Skin epidermis (tissue), 12 donors: ENCODE results near the gene MAML2.

Experiments used
- H3K27ac ChIP-seq, 21 experiments: fragments of 200-600 bp; sonication (generic) in 11 of 21; one replicate each; pipeline ENCODE4 v1.5.0; 2020; ENCODE audit warnings: mild to moderate bottlenecking in 3 of 21, inconsistent platforms in 2 of 21, moderate library complexity in 2 of 21
- H3K4me3 ChIP-seq, 7 experiments: fragments of 200-600 bp; sonication (generic) in 2 of 7; one replicate each; pipeline ENCODE4 v1.5.0; 2020; ENCODE audit warnings: inconsistent platforms in 2 of 7, mild to moderate bottlenecking in 2 of 7, moderate library complexity in 1 of 7

The MAML2 gene

DNA sequence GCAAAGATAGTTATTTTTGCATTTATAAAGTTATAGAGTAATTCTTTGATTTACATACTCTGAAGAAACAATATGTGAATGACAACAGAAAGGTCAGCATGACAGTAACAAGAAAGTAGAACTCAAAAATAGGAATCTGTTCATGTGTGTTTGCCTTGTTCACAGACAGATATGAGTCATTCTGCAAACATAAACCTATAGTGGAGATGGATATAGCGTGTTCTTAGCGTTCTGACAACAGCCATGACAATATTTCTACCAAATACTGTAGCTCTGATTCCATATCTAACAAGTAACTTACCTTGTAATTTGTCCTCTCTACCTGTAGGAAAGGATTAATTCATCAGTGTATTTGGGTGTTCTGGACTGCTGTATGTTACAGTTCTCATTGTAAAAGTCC lies 210.6 kb downstream of the MAML2 start:
- no peak overlapping the region for H3K4me3 ChIP-seq
- H3K27ac ChIP-seq: no peak overlapping the region

DNA sequence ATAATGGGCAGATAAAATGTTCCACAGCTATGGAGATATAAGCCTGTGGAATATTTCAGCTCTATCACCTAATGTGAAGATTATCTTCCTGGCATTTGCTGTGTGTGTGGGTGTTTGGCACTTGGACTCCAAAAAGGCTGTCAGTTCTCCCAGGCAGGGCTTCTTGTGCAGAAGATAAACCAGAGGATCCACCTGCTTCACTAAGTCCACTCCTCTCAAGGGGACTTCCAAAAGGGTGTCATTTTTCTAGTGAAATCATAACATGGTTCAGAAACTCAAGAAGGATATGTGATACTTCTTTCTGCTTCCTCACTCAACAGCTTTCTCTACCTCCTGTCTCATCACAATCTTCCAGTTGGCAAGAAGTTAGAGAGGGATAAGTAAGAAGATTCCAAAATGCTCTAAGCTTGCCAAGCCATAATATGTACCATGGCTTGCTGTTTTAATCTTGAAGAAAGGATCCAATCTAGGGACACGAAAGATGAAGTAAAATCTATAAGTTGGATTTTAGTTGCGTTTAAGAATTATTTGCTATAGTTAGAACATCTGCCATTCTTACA lies 212.9 kb downstream of the MAML2 start:
- H3K4me3 ChIP-seq: no peak overlapping the region
- H3K27ac ChIP-seq: no peak overlapping the region

DNA sequence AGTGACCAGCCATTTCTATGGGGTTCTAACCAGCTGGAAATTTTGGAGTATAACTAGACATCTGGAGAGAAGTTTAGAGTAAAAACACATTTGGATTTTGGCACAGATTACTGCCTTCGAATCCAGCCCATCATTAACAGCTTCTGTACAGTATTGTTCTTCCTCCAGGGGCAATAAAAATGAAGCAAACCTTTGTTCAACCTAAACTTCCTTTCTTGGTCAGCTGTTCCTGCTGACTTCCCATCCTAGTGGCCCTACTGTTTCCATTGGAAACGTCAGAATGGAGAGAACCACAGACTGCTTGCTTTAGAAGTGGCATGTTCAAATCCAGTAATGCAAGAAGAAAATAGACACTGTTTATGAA lies 215.4 kb downstream of the MAML2 start:
- no peak overlapping the region for H3K4me3 ChIP-seq
- no peak overlapping the region for H3K27ac ChIP-seq

DNA sequence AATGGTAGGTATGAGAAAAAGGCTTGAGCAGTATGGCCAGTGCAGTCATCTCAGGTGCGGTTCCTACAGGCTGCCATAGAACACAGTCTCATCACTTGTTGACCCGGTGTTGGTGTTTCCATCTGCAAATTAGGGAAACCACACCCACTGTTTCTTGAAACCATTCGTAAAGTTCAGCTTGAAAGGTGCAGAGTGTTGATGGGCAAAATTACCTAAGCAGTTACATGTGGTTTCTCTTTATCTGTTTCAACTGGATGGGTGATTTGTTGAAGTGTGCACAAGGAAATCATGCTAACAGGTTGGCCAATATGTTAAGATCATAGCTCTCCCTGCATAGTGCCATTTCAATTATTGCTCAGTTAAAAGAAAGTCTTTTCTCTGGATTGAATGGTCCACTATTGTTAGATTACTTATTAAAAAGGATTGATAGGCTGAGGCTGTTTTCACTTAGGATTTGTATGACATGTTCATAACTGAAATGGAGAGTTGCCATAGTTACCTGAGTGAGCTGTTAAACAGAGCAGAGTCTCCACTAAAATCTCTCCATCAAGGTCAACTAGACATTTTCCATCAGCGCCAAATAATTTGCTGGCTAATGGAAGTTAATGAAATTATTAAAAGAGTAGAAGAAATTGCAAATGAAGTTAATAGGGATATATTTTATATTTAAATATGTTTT lies 215.9 kb downstream of the MAML2 start:
- Histone ChIP-seq H3K4me3 (no peak overlapping the region), H3K27ac (no peak overlapping the region)

DNA sequence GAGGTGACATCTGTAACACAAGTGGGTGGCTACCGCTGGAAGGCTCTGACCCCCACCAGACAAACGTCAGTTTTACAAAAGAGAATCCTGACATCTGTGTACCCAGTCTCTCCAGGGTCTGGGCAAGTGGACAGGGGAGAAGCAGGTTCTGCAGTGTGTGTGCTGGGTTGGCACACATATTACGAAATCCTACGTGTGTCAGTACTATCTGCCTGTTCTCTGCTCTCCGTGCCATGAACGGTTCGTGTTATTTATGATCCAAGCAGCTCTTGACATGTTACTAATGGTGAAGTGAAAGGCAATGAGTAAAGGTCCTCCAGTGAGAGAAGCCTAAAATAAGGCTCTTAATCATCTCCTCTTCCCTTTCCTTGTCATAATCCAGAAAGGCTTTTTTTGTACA lies 217.6 kb downstream of the MAML2 start:
- no peak overlapping the region for H3K4me3 ChIP-seq
- H3K27ac ChIP-seq: peak overlapping the region in 1 of 21 experiments; percentile 12

DNA sequence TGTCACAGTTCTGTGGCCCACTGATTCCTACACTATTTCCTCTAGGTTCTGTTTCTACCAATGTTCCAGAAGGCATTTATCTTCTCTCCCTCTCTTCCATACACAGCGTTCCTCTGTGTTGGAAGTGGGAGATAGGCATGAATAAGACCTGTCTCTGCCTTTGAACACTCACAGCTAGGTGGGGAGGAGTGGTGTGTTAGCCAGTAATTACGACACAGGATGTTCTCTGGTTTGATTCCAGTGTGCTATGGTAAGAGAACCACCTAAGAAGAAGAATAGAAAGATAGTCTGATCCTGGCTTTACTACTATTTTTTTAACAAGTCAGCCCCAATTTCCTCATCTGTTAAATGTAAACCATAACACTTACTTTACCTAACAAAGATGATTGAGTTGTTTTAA lies 218.8 kb downstream of the MAML2 start:
- no peak overlapping the region for H3K27ac ChIP-seq
- no peak overlapping the region for H3K4me3 ChIP-seq

DNA sequence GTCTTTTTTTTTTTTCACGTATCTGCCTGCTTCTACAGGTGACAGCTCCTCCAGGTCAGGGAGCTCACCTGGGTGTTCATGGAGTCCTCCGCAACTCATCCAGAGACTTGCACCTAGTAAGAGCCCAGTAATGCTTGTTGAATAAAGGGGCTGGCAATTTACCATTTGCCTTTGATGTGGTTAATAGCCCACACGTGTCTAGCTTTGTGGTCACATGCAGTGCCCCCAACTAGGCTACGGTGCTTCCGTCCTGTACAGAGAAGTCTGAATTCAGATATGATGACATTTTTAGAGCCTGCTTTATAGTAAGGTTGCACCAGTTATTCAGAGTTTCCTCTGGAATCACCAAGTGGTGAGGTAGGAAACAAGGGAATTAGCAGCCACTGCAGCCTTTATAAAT lies 219.7 kb downstream of the MAML2 start:
- Histone ChIP-seq H3K27ac (no peak overlapping the region), H3K4me3 (no peak overlapping the region)

DNA sequence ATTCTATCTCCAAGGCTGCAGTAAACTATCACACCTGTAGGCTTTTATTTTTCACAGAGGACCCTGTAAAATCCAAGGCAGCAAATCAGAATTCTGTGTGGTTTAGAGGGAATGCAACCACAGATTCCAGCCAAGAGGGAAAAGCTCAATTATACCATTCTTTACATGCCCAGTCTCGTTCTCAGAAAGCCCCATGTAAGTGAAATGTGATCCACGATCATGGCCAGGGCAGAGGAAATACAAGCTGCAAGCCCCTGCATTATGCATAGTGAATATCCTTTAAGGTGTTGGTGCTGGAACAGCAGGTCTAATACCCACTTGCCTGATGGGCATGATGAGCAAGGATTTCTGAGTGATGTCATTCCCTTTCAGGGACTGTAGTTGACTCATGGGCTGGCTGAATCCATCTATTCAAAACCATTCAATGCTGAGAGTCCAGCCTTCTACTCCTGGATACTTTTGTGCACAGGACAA lies 220.4 kb downstream of the MAML2 start:
- no peak overlapping the region for H3K27ac ChIP-seq

DNA sequence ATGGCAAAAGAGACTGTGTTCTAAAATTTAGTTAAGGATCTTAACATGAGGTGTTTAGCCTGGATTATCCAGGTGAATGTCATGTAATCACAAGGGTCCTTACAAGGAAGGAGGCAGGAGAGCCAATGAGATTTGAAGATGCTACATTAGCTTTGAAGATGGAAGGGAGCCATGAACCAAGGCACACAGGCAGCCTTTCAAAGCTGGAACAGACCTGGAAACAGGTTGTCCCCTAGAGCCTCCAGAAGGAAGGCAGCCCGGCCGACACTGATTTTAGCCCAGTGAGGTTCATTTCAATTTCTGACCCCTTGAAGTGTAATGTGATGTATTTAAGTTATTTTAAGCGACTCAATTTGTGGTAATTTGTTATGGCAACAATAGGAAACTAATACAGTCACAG lies 223.8 kb downstream of the MAML2 start:
- no peak overlapping the region for H3K27ac ChIP-seq
- no peak overlapping the region for H3K4me3 ChIP-seq

More for the DNA sequence above, 220.4 kb downstream of the MAML2 start:
- H3K4me3 ChIP-seq: no peak overlapping the region

DNA sequence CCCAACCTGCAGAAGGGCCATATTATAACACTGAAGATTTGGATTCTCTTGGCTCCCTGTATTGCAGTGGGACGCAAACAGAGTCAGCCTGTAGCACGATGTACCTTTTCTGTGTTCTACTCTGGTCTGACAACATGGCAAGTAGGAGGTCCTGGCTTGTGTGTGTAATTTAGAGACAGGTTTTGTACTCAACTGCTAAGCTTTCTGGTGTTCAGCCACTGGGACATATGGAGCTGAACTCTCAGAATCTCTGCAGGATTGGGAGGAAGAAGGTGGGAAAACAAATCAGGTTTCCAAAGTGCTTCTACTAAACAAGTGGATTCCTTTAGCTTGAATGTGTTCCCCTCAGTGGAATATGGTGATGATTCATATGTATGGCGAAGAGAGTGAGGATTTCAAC lies 226.6 kb downstream of the MAML2 start:
- Histone ChIP-seq H3K27ac (no peak overlapping the region), H3K4me3 (no peak overlapping the region)

DNA sequence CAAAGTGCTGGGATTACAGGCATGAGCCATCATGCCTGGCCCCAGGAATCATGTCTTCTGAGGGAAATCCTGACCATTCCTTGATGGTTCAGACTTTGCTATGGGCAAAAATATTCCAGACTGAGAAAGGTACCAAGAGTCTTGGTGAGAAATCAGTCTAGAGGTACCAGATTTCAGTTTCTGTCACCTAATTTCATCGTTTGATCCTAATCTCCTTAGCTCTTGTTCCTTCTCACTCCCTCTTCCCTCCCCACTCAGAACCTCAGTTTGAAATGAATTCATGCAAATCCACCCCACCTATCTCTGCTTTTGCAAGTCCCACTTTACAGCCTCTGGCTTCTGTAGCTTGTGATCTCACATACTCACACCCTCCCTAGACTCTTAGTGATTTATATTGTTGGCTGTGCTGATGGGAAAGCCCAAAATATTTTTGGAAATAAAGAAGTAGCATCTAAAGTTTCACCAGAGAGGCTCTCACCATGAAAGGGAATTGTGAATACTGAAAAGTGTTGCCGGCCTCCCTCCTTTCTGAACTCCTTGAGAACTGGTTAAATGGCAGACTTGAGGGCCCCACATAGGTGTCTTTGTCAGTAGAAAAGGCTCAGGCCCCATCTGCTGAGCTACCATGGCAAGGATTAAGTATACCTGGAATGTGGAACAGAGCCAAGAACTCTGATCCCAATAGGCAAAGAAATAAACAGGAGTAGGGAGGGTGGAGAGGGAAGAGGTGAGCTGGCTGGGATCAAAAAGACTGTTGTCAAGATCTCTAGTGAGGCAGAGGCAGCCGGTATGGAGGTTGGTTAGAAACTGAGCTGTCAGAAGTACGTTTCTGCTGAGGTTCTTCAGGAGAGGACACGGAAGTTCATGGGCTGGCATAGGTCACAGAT lies 228.6 kb downstream of the MAML2 start:
- Histone ChIP-seq H3K27ac (peak overlapping the region in 14 of 21 experiments; percentile 0 to 81 (median 50)), H3K4me3 (no peak overlapping the region)

DNA sequence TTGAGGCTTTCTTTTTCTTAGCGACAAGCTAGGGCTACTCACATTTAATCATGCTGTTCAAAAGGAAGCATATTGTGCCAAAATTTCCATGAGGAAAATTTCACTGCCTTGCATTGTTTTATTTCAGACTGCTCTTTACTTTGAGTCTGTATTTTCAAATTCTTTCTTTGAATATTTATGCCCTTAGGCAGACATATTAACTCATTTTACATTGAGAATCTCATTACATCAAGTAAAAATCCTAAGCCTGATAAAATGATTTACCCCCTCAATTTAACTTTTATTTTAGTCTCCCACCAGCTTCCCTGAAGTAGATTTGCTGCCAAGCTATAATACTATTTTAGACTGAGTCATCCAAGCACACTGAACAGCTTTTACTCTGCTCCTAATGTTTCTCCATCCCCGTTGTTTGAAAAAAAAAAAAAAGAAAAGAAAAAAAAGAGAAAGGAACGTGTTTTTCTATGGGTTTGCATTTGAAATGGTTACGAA lies 229.8 kb downstream of the MAML2 start:
- H3K4me3 ChIP-seq: no peak overlapping the region
- peak overlapping the region in 15 of 21 experiments; percentile 7 to 81 (median 50) for H3K27ac ChIP-seq

DNA sequence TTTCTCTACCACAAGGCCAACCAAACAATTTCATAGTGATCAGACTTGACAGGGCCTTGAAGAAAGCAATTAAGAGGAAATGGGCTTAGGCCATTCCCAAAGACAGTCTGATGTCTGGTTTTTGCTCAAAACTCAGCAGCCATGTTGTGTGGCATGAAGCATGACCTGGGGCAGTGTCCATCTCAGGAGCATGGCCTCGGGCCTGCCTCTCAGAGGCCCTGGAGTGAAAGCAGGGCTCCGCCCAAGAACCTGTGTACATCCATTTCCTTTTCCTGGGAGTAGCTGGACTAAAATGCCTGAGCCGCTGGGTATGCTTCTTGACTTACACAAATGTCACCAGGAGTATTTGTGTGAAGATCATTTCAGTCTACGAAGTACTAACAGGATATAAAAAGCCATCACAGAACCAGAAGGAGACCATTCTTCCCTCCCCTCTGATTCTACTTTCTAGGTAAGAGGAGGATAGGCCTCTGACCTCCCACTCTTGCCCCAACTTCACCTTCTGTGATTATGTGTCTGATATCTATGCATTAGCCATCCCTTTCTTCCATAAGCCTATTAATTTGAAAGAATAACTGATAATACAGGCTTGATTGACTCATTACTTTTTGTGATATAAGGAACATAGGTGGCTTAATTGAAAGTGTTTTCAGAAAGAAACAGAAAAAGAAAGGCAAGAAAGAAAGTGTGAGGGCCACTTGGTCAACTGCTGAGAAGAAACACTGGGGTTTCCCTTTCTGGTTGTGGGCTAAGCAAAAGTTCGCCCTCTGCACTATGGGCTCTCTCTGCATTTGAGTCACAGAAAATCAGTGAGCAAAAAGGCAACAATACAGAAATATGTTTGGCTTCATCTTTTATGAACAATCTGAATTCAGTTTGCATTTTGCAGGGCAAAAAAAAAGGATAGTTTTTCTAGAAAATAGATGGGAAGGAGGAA lies 230.5 kb downstream of the MAML2 start:
- H3K27ac ChIP-seq: peak overlapping the region in 18 of 21 experiments; percentile 7 to 81 (median 48)

DNA sequence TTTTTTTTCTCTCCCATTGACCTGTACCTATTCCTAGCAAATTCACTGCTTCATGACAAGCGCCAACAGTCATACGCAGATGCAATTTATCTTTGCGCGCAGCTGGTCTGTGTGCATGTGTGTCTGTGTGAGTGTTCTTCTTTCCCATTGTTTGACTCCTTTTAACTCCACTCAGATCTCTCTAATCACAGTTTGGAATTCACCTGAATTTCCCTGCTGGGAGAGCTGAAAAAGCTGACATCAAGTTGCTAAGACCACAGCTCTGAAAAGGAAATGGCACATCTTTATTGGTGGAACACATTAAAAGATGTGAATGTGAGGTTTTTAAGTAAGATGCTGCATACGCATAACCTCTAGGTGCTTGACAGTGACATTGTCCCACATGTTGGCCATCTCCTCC lies 231.7 kb downstream of the MAML2 start:
- no peak overlapping the region for H3K4me3 ChIP-seq
- no peak overlapping the region for H3K27ac ChIP-seq

More for the DNA sequence above, 230.5 kb downstream of the MAML2 start:
- no peak overlapping the region for H3K4me3 ChIP-seq

DNA sequence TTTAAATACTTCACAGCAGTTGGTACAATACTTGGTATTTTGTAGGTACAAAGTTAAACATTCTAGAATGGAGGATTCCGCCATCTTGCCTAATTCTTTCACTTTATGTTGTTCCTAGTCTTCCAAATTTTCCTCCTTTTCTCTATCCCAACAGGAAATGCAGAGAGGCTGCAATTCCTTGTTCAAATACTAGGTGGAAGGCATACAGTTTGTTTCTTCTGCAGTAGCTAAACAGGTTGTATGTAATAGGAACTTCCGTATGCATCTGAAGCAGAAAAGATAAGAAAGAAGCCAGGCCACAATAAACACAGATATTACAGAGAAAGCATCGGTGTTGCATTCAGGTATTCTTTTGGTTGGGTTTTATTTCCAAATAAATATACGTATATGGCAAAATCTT lies 232.7 kb downstream of the MAML2 start:
- H3K27ac ChIP-seq: no peak overlapping the region

DNA sequence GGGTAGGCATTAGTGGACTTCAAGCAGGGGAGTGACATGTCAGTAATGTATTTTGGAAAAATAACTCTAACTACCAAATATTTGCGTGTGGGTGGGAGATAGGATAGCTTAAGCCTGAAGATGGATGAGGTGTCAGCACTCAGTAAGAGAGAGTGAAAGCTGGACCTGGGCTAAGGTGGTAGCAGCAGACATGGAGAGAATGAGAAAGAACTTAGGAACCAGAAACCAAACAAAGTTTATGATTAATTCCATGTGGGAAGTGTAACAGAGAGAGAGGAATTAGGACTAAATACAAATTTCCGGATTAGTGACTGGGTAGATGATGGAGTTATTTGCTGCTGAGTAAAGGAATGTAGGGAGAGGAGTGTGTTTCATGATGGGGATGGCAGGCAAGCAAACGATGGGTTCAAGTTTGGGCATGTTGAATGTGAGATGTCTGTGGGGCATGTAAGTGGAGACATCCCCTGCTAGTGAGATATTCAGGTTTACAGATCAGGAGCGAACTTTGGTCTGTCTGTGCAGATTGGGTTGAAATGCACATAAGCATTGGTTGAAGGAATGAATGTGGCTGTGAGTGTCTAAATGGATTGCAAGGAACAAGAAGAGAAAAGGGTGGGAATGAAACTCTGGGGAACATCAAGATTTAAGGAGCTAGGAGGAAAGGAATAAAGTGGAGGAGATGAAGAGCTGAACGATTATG lies 233.5 kb downstream of the MAML2 start:
- H3K4me3 ChIP-seq: no peak overlapping the region
- peak overlapping the region in 3 of 21 experiments; percentile 20 to 34 (median 27) for H3K27ac ChIP-seq

More for the DNA sequence above, 232.7 kb downstream of the MAML2 start:
- no peak overlapping the region for H3K4me3 ChIP-seq

DNA sequence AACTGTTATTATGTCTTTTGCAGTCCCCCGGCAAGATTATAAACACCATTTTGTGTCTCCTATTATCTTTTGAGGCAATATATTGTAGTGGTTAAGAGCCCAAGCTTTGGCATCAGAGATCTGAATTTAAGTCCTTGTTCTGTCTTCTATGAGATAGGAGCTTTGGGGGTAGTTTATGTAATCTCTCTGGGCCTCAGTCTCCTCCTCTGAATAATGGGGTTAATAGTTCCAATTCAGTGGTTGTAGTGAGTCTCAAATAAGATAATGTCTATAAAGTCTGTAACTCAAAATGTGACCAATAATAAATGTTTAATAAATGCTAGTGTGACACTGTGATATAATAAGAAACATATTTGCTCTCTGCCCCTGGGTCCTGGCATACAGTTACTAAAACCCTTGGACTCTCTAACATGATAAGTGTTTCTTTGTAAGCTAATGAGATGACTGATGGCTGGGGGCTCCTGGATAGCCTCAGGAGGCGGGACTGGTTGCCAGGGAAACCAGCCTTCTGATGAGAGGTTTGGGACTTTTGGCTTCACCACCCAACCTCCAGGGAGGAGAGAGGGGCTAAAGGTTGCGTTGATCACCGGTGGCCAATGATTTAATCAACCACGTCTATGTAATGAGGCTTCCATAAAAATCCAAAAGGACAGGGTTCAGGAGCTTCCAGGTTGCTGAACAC lies 235.7 kb downstream of the MAML2 start:
- no peak overlapping the region for H3K4me3 ChIP-seq
- no peak overlapping the region for H3K27ac ChIP-seq

DNA sequence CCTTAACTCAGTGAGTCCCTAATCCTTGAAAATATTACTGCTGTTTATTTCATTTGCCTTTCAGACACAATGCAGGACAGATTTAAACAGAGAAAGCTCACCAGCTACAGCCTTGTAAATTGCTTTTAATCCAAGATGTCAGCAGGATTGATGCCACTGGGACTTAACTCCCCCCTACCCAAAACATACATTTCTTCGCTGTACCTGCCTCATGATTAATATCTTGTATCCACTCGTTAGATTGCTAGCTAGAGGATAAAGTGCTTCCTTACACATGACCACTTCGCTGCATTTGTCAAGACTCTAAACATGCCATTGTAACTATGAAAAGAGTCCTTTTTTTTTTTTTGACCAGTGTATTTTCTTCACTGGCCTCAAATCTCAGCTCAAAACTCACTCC lies 236.3 kb downstream of the MAML2 start:
- H3K27ac ChIP-seq: peak overlapping the region in 3 of 21 experiments; percentile 25 to 46 (median 42)
- no peak overlapping the region for H3K4me3 ChIP-seq
